Cardiac muscle cell (in vitro differentiated cells and primary cell): Measurements from ENCODE around the gene MICAL2. TPM values are rescaled to one million over a fixed set of nuclear protein-coding genes. Genes with fewer than 3 reads are reported as not detected.

Experiments used
- DNase-seq, 2 donors: peaks; one replicate each; pipeline versions ENCODE4 v3.0.0 to v3.0.0-alpha.2; 2010 to 2017; ENCODE audit warnings: low read depth in 1 of 2, low spot score in 1 of 2
- H3K27ac ChIP-seq: fragments of 200-600 bp; sonication (generic); 2 replicates; pipeline ENCODE4 v1.5.1; 2016
- H3K27me3 ChIP-seq: fragments of 200-600 bp; sonication (generic); 2 replicates; pipeline ENCODE4 v1.6.0; 2016; ENCODE audit warnings: control low read depth
- H3K36me3 ChIP-seq: fragments of 200-600 bp; sonication (generic); 2 replicates; pipeline ENCODE4 v1.5.1; 2016; ENCODE audit warnings: control low read depth
- H3K4me1 ChIP-seq: fragments of 200-600 bp; sonication (generic); 2 replicates; pipeline ENCODE4 v1.8.1; 2017; ENCODE audit warnings: low read depth, mild to moderate bottlenecking, mixed run types
- H3K4me3 ChIP-seq: fragments of 200-600 bp; sonication (generic); 2 replicates; pipeline ENCODE4 v1.5.1; 2016; ENCODE audit warnings: mild to moderate bottlenecking
- H3K9me3 ChIP-seq: fragments of 200-600 bp; sonication (generic); 2 replicates; pipeline ENCODE4 v1.5.1; 2017; ENCODE audit warnings: low read depth, mild to moderate bottlenecking, control low read depth
- polyA plus RNA-seq: library from polyadenylated mRNA; unstranded; fragments of >200 nt; fragmentation: Nextera tagmentation; extraction: Ambion mirVana; gene quantifications from 2 replicates; pipeline ENCODE4 v1.2.1, GENCODE V29; 2016
- total RNA-seq: library from RNA; depleted of rRNA; stranded (reverse); fragments of >200 nt; gene quantifications from 2 replicates; pipeline ENCODE4 v1.2.3, GENCODE V29; 2016
- TF ChIP-seq, protein P1 (sequence below): IDR thresholded peaks from 2 replicates; pipeline ENCODE4 v1.5.1; 2012; ENCODE audit warnings: low read depth, mild to moderate bottlenecking, low read length

The MICAL2 gene
- total and polyA plus RNA-seq, 2 experiments from 2014 or later: 153 to 178 TPM

DNA sequence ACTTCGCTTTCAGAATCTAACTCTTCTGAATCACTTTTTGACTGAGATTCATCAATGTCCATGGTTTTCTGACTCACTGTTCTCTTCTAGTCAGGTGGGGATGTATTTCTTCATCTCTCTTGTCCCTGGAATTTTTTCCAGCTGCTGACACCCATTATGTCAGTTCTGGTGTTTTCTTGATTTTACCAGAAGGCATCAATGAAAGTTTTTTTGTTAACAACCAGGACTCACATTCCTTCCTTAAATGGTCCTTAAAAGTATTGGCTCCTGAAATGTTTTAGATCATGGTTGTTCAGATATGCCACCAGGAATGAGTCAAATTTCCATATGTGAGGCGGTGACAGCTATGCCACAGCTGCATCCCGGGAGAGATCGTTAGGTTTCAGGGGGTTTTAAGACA, 12.9 kb downstream of the MICAL2 start:
- peaks cover 60% of the 10 kb centered on the region for H3K4me1 ChIP-seq
- TF ChIP-seq, protein P1, sequence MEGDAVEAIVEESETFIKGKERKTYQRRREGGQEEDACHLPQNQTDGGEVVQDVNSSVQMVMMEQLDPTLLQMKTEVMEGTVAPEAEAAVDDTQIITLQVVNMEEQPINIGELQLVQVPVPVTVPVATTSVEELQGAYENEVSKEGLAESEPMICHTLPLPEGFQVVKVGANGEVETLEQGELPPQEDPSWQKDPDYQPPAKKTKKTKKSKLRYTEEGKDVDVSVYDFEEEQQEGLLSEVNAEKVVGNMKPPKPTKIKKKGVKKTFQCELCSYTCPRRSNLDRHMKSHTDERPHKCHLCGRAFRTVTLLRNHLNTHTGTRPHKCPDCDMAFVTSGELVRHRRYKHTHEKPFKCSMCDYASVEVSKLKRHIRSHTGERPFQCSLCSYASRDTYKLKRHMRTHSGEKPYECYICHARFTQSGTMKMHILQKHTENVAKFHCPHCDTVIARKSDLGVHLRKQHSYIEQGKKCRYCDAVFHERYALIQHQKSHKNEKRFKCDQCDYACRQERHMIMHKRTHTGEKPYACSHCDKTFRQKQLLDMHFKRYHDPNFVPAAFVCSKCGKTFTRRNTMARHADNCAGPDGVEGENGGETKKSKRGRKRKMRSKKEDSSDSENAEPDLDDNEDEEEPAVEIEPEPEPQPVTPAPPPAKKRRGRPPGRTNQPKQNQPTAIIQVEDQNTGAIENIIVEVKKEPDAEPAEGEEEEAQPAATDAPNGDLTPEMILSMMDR: no peak
- peak in 1 of 2 donors; percentile 54 for DNase-seq

DNA sequence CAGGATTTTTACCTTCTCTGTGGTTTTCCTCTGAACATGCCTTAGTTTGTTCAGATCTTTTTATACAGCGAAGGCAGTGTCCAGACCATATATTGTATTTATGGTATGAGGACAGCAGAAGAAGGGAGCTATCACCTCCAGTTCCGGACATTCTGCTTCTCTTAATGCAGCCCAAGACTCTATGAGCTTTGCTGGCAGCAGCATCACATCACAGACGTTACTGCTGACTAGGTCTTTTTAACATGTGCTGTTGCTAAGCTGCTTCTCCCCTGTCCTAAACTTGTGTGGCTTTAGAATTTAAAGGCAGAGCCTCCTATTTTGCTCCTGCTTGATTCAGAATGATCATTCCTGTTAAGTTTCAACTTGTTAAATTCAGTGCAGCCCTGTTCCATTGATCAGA, 13.4 kb downstream of the MICAL2 start:
- H3K36me3 ChIP-seq: no peaks in the 10 kb centered on the region
- H3K27me3 ChIP-seq: no peaks in the 10 kb centered on the region
- no peak overlapping the region for H3K4me3 ChIP-seq
- peaks cover 55% of the 10 kb centered on the region for H3K4me1 ChIP-seq
- no peaks in the 10 kb centered on the region for H3K9me3 ChIP-seq
- no peak for DNase-seq
- TF ChIP-seq, protein P1: no peak
- H3K27ac ChIP-seq: no peak overlapping the region

More for the DNA sequence above, 12.9 kb downstream of the MICAL2 start:
- no peak overlapping the region for H3K27ac ChIP-seq
- H3K36me3 ChIP-seq: no peaks in the 10 kb centered on the region
- no peaks in the 10 kb centered on the region for H3K27me3 ChIP-seq
- no peak overlapping the region for H3K4me3 ChIP-seq
- no peaks in the 10 kb centered on the region for H3K9me3 ChIP-seq

DNA sequence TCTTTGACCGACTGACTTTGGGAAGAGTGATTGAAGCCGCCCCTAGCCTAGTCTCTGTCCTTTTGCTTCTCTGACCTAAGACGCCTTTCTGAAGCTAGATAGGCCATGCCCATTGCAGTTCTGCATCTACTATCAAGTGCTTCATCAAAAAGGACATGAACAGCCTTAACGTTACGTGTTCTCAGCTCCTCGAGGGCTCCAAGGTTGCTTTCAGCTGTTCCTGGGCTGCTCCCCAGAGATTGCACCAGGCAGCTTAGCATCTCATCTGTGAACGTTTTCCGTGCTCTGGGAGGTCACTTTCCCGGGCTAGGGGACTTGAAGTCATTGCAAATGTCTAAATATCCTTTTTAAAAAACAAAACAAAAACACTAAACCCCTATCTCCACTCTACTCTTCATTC, 13.9 kb downstream of the MICAL2 start:
- Histone ChIP-seq H3K4me1 (peaks cover 50% of the 10 kb centered on the region), H3K27me3 (no peaks in the 10 kb centered on the region), H3K36me3 (no peaks in the 10 kb centered on the region), H3K9me3 (no peaks in the 10 kb centered on the region), H3K27ac (no peak overlapping the region), H3K4me3 (no peak overlapping the region)
- TF ChIP-seq, protein P1: no peak
- DNase-seq: no peak

DNA sequence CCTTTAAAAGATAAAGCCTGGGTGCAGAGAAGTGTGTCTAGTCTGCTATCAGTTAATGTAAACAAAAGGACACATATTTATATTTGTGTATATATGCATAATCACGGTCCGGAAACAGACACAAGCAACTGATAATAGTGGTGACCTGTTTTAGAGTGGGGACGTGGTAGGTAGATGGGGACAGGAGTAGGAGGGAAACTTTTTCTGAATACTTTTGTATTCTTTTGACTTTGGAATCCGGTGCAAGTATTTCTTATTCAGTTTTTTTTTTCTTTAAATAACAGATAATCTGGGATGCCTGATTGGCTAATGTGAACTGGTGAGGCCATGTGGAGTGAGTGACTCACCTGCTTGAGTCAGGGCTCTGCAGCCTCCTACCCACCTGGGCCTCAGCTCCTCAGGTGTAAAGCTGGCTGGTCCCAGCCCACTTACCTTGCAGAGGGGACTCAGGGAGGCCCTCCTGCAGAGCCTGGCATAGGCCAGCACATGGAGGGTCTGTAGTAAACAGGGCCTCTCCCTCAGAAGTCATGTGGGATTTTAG, 15.3 kb downstream of the MICAL2 start:
- H3K36me3 ChIP-seq: no peaks in the 10 kb centered on the region
- H3K27me3 ChIP-seq: no peaks in the 10 kb centered on the region
- H3K4me3 ChIP-seq: no peak overlapping the region
- H3K9me3 ChIP-seq: no peaks in the 10 kb centered on the region
- DNase-seq: no peak
- peaks cover 36% of the 10 kb centered on the region for H3K4me1 ChIP-seq
- peak overlapping the region; percentile 26 for H3K27ac ChIP-seq
- TF ChIP-seq, protein P1: no peak

DNA sequence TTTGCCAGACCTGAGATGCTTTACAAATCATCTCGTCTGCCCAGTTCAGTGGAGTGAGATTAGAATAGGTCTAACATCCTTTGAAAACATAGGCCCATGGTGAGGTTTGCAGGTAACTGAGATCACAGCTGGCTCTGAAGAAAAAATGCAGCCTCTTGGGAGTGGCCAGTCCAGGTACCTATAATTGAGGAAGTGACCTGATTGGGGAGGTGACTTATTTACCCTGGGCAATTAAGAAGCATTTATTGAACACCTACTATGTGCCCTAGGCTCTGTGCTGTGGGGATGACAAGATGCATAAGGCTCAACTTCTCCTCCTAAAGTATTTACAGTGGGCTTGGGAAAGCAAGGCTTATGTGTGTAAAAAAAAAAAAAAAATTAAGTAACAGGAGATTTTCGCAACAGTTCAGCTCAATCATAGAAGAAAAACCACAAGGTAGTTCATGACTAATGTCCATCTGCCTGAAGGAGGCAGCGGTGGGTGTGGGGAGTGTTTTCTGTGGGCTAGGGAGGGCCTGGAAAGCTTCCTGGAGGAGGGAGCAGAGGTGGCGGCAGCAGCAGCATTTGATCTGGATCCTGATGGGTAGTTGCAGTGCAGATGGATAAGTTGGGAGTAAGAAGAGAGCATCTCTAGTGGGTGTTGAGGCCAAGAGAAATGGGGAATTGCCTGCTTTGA, 16.1 kb downstream of the MICAL2 start:
- TF ChIP-seq, protein P1: peak; percentile 25
- DNase-seq: peak in 1 of 2 donors; percentile 90
- Histone ChIP-seq H3K27ac (peak overlapping the region; percentile 26), H3K4me1 (peaks cover 28% of the 10 kb centered on the region), H3K4me3 (no peak overlapping the region), H3K9me3 (no peaks in the 10 kb centered on the region), H3K36me3 (no peaks in the 10 kb centered on the region), H3K27me3 (no peaks in the 10 kb centered on the region)
